HG03066 (cell line): ENCODE results near the gene INPP5A.

Experiments used
- ATAC-seq: cut with Tn5 transposase; IDR thresholded peaks from one replicate; pipeline ENCODE4 v1.9.1; 2021; ENCODE audit warnings: low read depth; ENCODE audit not compliant: unreplicated experiment

Gene INPP5A

DNA sequence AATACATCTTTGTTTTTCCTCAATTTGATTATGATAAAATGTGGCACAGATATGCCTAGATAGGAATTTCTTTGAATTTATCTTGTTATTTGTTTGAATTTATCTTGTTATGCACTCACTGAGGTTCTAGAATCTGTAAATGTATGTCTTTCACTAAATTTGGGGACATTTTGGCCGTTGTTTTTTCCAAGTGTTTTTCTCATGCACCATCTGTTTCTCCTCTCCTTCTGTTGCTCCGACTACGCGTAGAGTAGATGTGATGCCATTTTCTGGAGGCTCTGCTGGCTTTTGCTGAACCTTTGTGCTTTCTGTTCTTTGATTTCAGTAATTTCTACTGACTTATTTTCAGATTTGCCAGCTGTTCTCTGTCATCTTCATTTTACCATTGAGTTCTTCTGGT, 101.9 kb downstream of the INPP5A start:
- no peak for ATAC-seq

DNA sequence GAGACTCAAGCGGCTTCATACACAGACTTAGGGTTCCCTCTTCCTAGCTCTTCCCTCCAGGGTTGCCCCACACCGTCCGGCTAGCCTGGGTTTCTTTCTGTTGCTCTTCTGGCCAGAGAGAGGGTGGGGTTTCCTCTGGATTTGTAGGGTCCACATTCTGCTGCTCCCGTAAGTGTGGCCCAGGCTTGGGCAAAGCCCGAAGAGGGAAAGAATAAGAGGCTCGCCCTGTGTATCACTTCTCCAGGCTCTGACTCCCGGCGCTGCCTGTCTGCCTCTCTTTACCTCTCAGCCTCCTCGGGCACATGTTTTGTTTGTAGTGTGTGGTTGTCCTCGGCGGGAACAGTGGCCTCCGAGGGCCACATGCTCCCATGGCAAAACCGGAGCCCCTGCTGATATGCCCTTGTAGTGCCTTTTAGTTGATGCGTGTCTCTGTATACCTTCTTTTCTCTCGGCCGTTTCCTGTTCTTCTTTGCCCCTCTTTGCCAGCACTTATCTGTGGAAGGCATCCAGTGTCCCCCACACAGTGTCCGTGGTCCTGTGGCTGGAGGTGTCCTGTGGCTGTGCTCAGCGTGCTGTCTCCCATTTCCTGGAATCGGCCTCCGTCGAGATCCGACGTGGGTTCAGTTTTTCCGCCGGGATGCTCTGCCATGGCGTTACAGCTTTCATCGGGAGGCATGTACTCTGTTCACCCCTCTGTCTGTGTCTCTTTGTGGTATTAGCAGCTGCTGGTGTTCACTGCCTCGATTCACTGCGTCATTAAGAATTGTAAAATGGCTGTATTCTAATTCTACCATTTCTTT, 102.9 kb downstream of the INPP5A start:
- no peak for ATAC-seq

DNA sequence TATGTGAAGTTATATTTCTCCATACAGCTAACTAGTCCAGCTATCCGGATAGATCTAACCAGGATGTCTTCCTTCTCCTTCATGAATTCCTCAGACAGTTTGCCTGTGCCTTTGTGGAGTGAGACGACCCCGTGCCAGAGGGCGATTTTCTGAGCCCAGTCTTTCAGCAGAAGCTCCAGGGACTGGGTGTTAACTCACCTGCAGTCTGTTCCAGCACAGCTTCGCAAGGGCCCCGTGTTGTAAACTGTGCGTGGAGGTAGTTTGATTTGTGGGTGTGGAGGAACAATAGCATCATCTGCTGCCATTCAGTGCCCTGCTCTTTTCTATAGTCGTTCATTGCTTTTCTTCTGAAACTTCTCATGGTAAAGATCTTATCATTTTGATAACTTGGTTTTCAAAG, 103.8 kb downstream of the INPP5A start:
- no peak for ATAC-seq

DNA sequence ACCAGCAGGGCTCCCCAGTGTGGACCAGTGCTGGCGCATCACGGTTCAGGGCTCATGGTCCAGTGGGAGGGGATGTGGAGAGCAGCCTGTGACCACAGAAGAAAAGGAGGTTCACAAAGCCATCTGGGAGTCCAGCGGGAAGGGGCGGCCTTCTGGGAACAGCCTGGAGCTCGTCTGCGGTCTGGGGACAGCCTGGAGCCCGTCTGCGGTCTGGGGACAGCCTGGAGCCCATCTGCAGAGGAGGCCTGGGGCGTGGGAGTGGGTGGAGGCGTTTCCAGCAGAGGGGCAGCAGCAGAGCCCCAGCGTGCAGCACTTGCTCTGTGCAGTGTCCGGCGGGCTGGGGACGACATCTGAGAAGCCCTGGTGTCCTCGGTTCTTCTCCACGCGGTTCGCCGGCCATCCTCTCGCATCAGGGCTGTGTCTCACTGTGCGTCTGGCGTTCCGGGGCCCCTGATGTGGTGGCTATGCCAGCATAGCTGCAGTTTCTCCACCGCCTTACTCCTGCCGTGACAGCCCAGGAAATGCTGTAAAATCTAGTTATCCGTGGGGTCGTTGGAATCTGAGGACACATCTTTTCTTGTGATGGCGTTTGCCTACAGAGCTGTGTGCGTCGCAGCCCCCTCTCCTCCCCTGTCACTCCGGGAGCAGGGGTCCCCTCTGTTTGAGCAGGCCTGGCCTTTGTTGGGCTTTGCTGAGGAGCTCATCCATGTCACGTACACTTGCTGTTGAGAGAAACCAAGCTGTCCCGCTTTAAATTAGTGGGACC, 104.6 kb downstream of the INPP5A start:
- ATAC-seq = no peak

DNA sequence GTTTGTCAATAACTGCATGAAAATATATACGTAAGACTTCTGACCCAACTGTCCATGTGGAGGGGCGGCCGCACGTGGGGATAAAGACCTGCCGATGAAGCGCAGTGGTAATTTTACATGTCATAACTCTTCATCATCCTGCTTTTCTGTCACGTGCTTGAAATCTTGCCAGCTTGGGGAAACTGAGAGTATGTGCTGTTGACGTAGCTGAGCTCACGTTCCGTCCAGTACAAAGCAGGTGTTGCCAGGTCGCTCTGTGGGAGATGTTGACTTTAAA, 105.1 kb downstream of the INPP5A start:
- no peak for ATAC-seq

DNA sequence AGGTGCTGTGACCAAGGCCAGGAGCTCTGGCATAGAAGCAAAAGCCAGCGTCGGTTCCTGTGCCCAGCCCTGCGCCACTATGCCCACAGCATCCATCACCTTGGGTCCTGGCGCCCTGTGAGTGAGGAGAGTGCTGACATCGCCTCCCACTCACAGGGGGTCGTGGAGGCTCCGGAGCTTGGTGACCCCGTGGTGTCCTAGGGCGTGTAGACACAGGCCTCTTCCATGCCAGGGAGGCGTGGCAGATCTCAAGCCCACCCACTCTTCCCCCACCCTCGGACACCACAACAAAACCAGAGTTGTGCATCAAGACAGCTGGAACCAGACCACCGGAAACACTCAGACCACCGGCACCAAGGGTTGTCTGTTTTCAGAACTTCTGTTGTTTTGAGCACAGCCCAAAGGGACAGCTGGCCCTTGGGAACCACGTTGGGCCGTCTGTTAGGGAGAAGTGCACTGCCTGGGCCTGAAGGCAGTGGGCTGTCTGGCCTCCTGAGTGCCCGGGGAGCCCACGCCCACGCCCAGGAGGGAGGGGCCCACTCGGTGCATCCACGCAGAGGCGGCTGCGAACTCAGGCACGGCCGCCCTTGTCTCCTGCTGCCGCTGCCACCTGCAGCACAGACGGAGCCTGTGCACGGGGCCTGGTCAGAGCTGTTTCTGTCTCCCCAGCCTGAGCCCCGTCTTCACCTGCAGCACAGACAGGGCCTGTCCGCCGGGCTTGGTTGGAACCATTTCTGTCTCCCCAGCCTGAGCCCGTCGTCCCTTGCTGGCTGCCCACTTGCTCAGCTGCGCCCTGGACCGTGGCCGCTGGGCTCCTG, 106.3 kb downstream of the INPP5A start:
- no peak for ATAC-seq

DNA sequence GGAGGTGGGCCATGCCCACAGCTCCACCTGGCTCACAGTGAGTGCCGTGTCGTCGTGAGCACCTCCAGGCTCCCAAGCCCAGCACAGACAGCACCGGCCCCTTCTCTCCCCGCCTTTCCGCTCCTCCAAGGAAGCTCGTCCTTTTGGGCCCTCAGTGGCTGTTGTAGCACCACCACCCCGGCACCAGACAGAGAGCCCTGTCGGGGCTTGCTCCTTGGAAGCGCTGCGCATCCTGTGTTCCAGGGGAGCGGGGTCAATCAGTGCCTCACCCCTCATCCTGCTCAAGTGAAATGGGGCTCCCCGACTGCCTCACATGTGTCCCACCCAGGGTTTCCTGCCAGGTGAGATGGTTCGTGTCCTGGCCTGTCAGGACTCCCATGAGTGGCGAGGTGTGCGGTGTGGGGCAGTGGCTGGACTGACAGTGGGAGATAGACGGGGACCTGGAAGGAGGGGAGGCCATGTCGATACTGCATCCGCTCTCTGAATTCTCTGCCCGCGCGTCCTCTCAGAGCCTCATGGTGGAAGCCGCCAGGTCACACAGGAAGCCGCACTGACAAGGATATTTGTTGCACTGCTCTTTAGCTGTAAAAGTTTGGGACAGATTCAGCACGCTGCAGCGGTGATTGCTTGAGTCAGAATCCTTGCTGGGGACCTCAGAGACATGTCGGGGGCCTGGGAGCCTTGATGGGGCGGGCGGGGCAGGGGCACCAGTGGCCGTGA, 107.1 kb downstream of the INPP5A start:
- ATAC-seq = no peak

DNA sequence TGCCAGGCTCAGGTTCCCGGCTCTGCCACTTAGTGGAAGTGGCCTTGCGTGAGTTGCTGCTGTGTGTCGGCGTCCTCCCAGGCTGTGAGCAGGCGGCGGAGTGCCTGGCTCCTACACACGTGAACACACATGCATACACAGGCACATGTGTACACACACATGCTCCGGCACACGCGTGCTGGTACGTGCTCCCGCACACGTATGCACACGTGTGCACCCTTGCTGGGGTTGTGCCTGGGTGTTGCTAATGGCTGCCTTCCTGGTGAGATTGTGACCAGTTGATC, 107.6 kb downstream of the INPP5A start:
- no peak for ATAC-seq

DNA sequence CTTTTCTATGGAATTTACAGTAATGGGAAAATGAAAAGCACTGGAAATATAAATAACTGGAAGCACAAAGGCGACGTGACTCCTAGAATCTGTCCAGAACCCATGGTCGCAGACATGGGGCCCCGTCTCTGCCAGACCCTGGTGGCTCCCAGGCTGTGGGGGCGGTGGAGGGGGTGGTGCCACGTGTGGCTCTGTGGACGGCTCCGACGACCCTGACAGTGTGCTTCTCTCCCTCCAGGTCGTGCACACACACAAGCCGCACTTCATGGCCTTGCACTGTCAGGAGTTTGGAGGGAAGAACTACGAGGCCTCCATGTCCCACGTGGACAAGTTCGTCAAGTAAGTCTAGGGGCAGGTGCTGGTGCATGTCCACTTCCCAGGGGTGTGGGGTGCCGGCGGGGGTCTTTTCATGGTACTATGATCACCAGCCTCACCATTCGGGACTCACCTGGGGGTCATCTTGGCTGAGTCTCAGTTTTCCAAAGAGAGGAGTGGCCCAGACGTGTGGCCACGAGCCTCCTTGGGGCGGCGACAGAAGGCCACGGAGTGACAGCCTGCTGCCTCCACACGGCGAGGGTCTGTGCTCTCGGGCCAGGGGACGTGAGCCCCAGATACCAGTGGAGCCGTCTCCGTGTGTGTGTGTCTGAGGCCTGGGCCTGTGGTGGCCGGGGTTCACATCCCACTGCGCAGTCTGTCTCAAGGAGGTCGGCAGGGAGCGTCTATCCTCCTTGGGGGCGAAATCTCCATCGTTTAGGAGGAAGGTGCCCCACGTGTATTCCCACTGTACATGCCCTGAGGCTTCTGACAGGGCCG, 108.2 kb downstream of the INPP5A start:
- ATAC-seq = no peak

DNA sequence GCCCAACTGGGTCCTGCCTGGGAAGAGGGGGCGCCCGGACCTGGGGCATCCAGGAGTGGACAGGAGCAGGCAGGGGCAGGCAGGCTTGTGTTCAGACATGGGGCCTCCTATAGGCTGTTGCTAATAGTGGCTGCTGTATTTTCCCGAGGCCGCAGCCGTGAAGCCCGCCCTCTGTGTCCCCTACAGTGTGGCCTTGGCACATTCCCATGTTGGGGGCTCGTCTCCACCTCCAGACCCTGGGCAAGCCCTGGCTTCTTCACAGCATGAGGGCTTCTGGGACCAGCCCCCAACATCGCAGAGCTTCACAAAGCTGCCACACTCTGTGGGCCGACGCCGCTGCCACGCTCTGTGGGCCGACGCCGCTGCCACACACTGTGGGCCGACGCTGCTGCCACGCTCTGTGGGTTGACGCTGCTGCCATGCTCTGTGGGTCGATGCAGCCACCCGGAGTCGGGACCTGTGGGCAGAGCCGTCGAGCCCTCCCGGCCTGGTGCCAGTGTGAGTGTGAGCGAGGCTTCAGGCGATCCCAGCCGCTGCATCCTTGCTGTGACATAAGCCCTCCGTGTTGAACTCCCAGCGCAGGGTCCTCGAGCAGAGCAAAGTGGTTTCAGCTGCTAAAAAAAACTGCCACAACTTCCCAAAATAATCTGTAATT, 109.0 kb downstream of the INPP5A start:
- ATAC-seq = no peak

DNA sequence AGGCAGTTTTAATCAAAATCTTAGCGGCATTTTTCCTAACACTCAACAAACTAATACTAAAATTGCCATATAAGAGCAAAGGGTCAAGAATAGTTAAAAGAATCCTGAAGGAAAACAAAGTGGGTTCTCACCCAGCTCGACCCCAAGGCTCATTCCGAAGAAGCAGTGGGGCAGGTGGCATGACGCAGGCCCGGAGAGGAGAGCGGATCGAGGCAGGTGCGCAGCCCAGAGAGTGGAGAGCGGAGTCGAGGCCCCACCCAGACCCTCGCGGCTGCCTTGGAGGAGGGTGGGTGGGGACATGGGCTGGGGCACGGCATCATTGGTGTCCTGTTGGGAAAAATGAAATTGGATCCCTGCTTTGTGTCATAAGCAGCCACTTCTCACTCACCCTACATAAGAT, 109.8 kb downstream of the INPP5A start:
- ATAC-seq = no peak

DNA sequence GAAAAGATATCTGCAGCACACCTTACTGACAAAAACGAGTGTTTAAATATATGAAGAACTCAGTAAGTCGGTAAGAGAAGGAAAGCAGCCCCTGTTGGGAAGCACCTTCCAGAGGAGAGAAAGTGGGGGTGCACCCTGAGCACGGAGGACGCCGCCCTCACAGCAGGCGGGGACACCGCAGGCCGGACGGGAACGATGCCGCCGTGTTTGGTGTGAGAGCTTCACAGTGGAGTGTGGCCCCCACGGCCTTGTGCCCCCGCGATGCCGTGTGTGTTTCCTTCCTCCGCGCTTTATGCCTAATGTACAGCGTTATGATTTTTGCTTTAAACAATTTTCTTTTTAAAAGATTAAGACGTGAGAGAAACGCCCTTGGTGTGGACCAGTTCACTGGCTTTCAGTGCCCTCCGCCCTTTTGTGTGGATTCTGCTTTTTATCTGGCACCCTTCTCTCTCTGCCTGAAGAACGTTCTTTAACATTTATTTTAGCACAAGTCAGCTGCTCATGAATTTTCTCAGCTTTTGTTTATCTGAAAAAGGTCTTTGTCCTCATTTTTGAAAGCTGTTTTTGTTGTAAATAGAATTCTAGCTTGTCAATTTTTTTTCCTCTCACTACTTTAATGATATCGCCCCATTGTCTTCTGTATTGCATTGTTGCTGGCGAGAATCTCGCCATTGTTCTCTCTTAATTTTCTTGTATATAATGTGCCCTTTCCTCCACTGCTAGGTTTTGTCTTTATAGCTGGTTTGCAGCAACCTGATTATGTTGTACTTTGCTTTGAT, 110.7 kb downstream of the INPP5A start:
- no peak for ATAC-seq

DNA sequence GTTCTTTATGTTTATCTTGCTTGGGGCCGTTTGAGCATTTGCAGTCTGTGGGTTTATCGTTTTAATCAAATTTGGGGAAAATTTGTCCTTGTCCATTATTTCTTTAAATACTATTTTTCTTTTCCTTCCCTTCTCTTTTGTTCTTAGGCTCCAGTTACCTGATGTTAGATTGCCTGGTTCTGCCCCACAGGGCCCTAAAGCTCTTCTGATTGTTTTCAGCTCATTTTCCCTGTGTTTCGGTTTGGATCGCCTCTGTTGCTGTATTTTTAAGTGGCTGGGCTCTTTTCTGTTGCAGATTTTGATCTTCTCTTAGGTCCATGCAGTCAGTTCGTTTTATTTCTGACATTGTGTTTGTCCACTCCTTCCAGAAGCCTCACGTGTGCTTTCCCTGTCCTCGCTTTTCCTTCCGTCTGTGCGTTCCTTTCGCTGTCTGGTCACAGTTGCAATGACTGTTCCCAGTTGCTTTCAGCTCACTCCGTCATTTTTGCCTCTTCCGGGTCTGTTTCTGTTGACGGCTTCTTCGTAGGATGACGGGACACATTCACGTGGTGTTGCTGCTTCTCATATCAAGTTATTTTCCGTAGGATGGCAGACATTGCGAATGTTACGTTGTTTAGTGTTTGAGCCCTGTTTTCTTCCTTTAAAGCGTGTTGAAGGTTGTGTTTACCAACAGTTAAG, 111.4 kb downstream of the INPP5A start:
- ATAC-seq = no peak

DNA sequence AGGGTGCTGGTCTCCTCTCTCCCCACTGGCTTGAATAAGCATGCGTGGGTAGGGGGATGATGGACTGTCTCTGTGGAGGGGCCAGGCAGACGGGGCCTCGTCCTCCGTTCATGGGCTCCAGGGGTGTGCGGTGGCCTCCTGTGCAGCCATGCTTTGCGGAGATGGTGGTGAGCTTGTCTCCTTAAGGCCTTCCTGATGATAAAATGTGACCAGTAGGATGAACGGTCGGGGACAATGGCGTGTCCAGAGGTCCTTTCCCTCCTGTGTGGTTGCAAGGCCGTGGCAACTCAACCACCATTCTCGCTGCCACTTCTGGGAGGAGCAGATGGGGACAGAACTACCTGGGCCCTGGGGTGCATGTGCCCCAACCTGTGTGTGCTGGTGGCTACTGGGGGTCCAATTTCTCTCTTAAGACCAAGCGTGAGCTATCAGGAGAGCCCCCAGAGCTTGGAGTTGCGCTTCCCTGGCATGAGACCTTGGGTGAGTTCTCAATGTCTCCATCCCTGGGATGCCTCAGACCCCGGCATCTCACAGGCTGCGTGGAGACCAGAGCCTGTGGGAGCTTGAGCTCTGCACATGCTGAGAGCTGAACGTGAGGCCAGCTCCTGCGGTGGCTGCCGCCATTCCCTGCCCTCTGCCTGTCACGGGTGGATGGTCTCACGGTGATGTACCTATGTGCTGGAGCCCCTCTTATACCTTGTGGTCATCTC, 112.2 kb downstream of the INPP5A start:
- ATAC-seq = no peak

DNA sequence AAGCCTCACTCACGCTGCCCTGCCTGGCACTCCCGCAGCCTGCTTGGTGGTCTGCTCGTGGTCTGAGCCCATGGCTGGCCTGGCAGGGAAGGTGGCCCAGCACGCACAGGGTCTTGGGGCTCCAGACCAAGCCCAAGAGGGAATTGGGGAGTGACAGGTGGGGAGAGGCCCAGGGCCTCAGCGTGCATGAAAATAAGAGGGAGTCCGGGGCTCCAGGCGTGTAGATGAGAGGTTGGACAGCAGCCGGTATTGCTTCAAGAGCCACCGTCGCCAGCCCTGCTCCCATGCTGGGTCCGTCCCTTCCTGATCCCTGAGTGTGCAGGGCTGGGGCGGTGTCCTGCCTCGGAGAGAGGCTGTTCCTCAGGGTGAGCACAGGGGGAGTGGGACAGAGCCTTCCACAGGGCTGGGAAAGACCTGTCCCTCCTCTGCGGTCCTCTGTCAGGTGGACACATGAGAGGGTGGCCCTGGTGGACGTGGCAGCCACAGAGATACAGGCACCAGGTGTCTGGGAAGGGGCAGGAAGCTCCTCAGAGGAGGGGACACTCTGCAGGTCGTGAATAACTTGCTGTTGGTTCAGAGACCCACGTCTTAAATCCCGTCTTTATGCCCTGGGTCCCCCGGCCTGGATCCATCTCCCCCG, 113.1 kb downstream of the INPP5A start:
- ATAC-seq = no peak

DNA sequence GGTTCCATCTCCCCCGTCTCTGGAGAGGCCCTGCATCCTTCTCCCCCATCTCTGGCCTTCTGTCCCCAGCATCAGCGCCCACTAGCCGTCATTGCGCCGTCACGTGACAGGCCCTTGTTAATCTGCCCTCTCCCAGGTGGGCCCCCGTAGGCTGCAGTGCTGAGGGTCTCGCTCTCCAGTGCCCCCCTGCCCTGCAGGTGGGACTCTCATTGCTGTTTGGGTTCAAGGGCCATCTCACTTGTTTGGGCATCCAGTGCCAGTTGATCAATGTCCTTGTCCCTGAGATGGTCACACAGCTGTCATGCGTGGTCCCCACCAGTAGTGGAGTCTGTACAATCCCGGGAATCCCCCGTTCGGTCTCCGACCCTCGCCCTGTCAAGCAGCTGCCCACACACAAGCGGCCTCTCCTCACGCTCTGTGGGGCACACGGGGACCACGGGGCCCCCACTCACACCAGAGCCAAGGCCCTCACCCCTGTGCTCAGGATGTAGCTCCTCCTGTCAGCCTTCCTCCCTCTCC, 114.0 kb downstream of the INPP5A start:
- no peak for ATAC-seq

DNA sequence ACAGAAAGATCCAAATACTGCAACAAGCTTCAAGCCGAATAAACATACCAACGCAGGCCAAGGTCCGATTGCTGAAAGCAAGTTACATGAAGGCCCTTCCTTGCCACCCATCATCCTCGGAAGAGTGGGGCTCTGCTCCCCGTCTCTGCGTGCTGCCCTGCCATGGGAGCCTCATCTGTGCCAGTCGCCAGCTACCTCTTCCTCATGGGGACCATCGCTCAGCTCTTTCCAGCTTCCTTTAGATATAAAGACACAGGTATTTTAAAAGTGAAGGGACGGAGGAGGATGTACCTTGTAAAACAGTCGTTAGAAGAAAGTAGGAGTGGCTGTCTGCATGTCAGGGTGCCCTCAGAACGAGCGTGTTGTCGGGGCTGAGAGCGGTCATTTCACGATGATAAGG, 114.9 kb downstream of the INPP5A start:
- no peak for ATAC-seq
